DMS 273 (cell line): Measurements from ENCODE around the gene CTNNA2.

Source experiments
- DNase-seq: peaks from one replicate; lab custom pipeline; 2025; ENCODE audit not compliant: unreplicated experiment; lab: John Stamatoyannopoulos, UW

The CTNNA2 gene

GRCh38 chr2:79780781-79781180 lies 267.9 kb downstream of the CTNNA2 start:
- no peak for DNase-seq

GRCh38 chr2:79782576-79783452 lies 270.0 kb downstream of the CTNNA2 start:
- no peak for DNase-seq

DNA sequence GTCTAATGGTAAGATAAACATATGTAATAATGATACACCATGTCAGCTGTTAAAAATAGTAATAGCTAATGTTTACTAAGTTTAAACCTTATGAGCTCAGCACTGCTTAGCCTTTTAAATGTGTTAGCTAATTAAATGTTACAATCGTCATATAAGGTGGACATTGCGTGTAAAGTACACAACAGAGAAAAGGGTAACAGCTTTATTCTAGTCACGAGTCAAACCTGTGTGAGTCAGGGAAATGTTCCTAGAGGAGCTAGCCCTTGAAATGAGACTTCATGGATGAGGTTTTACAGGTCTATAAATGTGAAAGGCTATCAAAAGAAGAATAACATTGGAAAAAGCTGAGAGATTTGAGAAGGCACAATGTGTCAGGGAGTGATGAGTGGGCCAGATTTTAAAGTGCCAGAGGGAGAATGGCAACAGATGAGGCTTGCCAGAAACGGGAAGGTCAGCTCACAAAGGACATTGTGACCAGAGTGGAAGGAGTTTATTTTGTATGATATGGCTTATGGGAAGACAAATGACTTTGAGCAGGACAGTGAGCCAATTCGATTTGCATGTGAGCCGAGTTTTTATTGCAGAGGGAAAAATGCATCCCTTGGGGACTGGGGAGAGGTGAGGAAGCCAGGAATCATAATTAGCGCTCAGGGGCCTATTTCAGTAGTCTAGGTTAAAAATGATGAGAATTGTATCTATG lies 276.3 kb downstream of the CTNNA2 start:
- DNase-seq: no peak

DNA sequence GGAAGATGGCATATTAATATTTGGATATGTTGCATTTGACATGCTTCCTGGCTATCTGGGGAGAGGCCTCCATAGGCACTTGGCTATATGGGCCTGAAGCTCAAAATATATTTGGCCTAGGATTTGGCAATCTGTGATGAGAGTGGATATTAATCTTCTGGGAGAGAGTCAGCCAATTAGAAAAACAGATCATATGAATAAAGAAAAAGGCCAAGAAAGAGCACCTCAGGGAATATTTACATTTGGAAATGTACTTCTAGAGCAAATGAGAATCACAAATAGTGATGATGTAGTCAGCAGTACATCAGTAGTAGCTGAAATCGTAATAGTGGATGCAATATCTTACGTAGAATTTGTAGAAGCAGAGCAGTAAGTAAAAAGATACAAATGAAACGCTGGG lies 277.0 kb downstream of the CTNNA2 start:
- DNase-seq: no peak

GRCh38 chr2:79792090-79792489 lies 279.2 kb downstream of the CTNNA2 start:
- DNase-seq: no peak

- DNase-seq: no peak
Measured at GRCh38 chr2:79793006-79793405, 280.2 kb downstream of the CTNNA2 start.

DNA sequence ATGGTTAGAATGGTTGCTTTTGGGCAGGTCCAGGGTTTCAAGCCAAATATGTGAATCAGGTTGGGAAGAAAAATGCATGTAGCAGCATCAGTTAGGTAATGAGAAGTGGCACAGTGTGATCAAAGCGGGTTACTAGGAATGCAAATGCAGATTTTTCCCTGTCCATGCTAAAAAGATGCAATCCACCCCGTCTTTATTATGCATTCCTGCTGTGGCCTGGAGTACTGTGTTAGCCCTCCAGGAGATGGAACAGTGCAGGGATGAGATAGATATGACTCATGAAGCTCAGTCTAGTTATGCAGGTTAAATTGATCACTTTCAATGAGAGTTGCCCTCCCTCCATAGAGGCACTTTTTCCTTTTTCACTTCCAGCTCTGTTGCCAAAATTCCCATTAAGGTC lies 283.8 kb downstream of the CTNNA2 start:
- DNase-seq: no peak

DNA sequence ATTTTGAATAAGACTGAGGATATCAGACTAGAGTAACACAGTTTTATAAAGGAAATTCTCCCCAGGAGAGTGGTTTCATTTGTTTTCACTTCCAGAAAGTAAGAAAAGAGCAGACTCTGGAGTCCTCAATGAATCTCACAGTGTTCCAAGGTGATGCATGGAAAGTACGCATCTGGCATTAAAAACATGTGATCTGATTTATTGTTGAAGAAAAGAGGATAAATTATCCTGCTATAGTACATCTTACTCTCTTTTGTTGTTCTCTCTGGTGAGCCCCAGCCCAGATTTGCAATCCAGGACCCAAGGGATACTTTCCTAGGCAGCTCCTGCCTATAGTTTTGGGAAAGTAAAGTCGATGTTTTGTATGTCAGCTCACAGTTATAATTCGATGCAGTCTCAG lies 285.9 kb downstream of the CTNNA2 start:
- DNase-seq: no peak

DNA sequence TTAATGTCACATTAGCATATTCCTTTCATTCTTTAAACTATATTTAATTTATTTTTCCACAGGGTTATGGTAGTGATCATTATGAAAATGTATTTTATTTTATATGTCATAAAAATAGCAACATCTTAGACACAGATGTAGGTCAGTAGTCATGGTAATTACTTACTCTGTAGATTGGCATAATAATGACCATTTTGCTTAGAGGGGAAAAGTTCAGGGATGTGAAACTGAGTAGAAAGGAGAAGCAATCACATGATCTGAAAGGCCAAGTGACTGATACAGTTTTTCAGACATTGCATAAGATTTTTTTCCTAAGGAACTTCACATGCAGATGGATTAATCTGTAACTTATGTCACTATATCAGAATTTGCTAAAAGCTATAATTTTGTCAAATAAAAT lies 286.9 kb downstream of the CTNNA2 start:
- DNase-seq: no peak

- DNase-seq: no peak
Measured at GRCh38 chr2:79801082-79801481, 288.2 kb downstream of the CTNNA2 start.

- DNase-seq: no peak
Measured at GRCh38 chr2:79817288-79817687, 304.4 kb downstream of the CTNNA2 start.

GRCh38 chr2:79820281-79820680 lies 307.4 kb downstream of the CTNNA2 start:
- no peak for DNase-seq

DNA sequence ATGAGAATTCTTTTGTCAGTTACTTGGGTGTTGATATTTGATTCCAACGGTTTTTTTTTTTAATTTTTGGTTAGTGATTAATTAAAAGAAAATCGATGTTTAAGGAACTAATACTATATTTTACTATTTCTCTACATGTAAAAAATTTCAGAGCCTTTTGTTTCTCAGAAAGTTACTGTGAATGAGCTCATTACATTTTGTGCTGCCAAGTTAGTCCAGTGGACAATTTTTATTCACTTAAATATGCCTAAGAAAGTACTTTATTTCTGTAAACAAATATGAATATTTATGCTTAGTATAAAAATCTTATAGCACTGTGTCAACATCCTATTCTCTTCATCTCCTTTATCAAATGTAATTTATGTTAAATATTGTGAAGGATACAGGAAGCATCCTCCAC lies 309.3 kb downstream of the CTNNA2 start:
- DNase-seq: no peak

DNA sequence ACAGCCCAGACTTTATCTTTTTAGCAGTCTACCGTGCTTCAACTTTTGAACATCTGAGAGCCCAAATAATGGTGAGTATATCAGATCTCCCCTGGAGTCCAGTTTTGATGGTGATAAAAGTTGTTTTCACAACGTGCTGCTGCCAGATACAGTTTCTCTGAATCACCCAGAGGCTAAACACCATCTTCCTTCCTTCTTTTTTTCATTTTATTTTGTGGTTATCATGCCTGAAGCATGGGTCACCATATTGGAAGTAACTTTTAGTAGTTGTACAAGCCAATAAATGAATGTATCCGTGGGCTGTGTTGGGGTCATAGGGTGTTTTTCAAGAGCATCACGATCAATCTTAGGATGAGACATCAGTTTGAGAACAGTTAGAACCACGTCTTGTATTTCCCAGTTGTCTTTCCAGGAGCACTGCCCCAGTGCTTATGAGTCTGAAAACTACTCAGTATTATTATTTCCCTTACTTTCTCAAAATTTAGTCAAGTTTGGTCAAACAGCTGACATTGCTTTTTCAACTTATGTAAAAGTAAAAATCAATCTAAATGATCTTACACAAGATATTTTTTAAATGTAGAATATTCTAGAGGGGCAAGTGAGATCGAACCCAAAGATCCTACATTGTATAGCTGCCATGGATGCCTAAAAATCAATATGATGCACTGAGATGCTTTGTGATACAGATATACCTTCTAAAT lies 311.4 kb downstream of the CTNNA2 start:
- no peak for DNase-seq

- DNase-seq: no peak
Measured at GRCh38 chr2:79827881-79828280, 315.0 kb downstream of the CTNNA2 start.

DNA sequence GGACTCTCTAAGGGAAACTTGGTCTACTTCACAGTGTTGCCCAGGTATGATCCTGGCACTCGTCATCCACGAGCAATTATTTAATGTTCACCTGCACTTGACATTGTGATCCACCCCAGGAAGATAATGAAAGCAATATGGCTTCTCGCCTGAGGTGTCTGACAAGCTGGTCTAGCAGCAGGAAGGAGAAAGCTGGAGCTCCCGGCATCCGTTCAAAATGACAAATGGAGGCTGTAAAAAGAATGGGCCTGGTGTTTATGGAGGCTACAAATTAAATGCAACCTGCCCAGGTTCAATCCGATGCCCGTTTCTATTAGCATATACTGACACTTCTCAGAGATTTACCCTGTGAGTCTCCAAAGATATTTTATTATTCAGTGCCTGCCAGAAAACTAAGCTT lies 317.6 kb downstream of the CTNNA2 start:
- DNase-seq: no peak

GRCh38 chr2:79831961-79832360 lies 319.1 kb downstream of the CTNNA2 start:
- no peak for DNase-seq

DNA sequence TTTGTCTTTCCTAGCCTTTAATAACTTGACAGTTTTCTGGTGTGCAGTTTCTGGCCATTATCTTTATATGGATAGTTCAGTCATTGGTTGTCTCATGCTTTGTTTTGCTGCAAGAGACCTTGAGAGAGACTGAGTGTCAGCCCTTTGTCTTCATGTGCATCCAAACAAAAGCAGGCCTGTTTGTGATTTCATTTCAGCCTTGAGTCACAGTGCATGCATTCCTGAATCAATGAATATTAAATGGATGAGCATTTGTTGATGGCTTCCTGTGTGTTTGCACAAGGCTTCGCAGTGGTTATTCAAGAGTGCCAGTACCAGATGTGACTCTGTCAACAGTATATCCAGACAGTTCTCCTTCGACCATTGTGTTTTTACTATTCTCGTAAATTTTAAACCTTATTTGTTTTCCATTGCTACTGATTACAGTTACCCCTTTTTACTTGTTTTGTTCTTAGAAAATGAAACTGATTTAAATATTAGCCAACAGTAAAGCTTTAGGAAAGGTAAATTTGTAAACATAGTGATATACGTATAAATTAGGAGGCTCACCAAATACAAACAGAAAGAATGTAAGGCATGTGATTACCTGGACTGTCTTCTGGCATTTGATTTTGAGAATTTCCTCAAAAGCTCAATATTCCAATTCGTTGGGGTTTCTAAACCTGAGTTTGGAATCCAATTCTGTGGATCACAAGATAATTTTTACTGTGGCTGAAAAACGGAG lies 319.8 kb downstream of the CTNNA2 start:
- no peak for DNase-seq

- no peak for DNase-seq
Measured at GRCh38 chr2:79833235-79833878, 320.5 kb downstream of the CTNNA2 start.

- no peak for DNase-seq
Measured at GRCh38 chr2:79835911-79836310, 323.1 kb downstream of the CTNNA2 start.

GRCh38 chr2:79844011-79844410 lies 331.2 kb downstream of the CTNNA2 start:
- DNase-seq: no peak
